ENCODE measurements around the gene CFL2. TPM values are rescaled to one million over a fixed set of nuclear protein-coding genes. Genes with fewer than 3 reads are reported as not detected.
"Not testable (repeated sequence)": the region's sequence is repeated elsewhere in the genome, so short reads cannot be mapped to it uniquely, and the experiment has no call there.

Gene CFL2
- total RNA-seq, 1 donor from 2014 or later = 47.0 TPM

DNA sequence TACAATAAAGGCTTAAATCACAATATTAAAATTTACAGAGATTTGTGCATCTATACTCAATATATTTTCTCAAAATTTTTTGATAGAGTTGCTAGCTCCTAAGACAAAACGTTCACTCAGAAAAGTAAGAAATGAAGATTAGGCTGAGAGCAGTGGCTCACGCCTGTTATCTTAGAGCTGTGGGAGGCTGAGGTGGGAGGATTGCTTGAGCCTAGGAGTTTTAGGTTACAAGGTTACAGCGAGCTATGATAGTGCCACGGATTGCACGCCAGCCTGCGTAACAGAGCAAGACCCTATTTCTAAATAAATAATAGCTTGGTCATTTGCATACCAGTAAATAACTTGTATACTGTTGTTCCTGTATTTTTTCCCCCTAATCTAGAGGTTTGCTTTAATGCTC lies 35.0 kb upstream of the CFL2 start:
- Mint-ChIP-seq H3K27me3 (ENCODE audit: unreplicated experiment) (no peaks in the 10 kb centered on the region), H3K9me3 (ENCODE audit: unreplicated experiment) (no peaks in the 10 kb centered on the region), H3K4me3 (ENCODE audit: unreplicated experiment) (no peak overlapping the region), H3K36me3 (ENCODE audit: unreplicated experiment) (peaks cover 6% of the 10 kb centered on the region), H3K27ac (ENCODE audit: unreplicated experiment) (no peak overlapping the region), H3K4me1 (ENCODE audit: unreplicated experiment) (peaks cover 6% of the 10 kb centered on the region)
- DNase-seq (ENCODE audit: extremely low spot score, unreplicated experiment) = no peak
- TF ChIP-seq, protein P1, sequence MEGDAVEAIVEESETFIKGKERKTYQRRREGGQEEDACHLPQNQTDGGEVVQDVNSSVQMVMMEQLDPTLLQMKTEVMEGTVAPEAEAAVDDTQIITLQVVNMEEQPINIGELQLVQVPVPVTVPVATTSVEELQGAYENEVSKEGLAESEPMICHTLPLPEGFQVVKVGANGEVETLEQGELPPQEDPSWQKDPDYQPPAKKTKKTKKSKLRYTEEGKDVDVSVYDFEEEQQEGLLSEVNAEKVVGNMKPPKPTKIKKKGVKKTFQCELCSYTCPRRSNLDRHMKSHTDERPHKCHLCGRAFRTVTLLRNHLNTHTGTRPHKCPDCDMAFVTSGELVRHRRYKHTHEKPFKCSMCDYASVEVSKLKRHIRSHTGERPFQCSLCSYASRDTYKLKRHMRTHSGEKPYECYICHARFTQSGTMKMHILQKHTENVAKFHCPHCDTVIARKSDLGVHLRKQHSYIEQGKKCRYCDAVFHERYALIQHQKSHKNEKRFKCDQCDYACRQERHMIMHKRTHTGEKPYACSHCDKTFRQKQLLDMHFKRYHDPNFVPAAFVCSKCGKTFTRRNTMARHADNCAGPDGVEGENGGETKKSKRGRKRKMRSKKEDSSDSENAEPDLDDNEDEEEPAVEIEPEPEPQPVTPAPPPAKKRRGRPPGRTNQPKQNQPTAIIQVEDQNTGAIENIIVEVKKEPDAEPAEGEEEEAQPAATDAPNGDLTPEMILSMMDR (IDR thresholded peaks at IDR 0.05) = no peak

- no peak overlapping the region for H3K27ac Mint-ChIP-seq (ENCODE audit: unreplicated experiment)
- DNase-seq (ENCODE audit: extremely low spot score, unreplicated experiment) = no peak
- no peak overlapping the region for H3K4me3 Mint-ChIP-seq (ENCODE audit: unreplicated experiment)
- H3K36me3 Mint-ChIP-seq (ENCODE audit: unreplicated experiment) = no peaks in the 10 kb centered on the region
- peaks cover 15% of the 10 kb centered on the region for H3K9me3 Mint-ChIP-seq (ENCODE audit: unreplicated experiment)
- TF ChIP-seq, protein P1 (IDR thresholded peaks at IDR 0.05) = no peak
- H3K27me3 Mint-ChIP-seq (ENCODE audit: unreplicated experiment) = no peaks in the 10 kb centered on the region
- H3K4me1 Mint-ChIP-seq (ENCODE audit: unreplicated experiment) = peaks cover 2% of the 10 kb centered on the region
These were observed 28.1 kb upstream of the CFL2 start for GRCh38 chr14:34742270-34743115.

DNA sequence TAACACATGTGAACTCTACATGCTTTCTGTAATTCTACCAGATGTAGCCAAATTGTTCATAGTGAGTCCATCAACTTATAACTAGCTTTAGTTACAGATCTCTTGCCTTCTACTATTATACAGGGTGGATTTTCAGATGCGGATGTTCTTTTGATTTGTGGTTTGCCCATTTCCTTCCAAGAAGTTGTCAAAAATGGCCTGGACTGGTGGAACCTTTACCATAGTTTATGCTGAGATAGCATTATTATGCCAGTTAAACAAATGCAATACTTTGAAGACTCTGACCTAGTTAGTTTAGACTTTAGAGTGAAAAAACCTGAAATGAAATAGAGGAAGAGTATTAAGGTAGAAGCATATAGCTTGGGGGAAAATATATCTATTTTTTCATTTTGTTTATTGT lies 27.4 kb upstream of the CFL2 start:
- TF ChIP-seq, protein P1 (IDR thresholded peaks at IDR 0.05) = no peak
- no peak overlapping the region for H3K27ac Mint-ChIP-seq (ENCODE audit: unreplicated experiment)

GRCh38 chr14:34740139-34740538 lies 25.7 kb upstream of the CFL2 start:
- H3K27me3 Mint-ChIP-seq (ENCODE audit: unreplicated experiment); DNase-seq (ENCODE audit: extremely low spot score, unreplicated experiment); H3K4me1 Mint-ChIP-seq (ENCODE audit: unreplicated experiment); H3K4me3 Mint-ChIP-seq (ENCODE audit: unreplicated experiment); H3K27ac Mint-ChIP-seq (ENCODE audit: unreplicated experiment); H3K36me3 Mint-ChIP-seq (ENCODE audit: unreplicated experiment): not testable (repeated sequence)
- H3K9me3 Mint-ChIP-seq (ENCODE audit: unreplicated experiment) = peaks cover 15% of the 10 kb centered on the region

More for the DNA sequence above, 27.4 kb upstream of the CFL2 start:
- Mint-ChIP-seq H3K9me3 (ENCODE audit: unreplicated experiment) (peaks cover 15% of the 10 kb centered on the region), H3K36me3 (ENCODE audit: unreplicated experiment) (no peaks in the 10 kb centered on the region), H3K4me3 (ENCODE audit: unreplicated experiment) (no peak overlapping the region), H3K4me1 (ENCODE audit: unreplicated experiment) (peaks cover 2% of the 10 kb centered on the region), H3K27me3 (ENCODE audit: unreplicated experiment) (no peaks in the 10 kb centered on the region)
- no peak for DNase-seq (ENCODE audit: extremely low spot score, unreplicated experiment)

DNA sequence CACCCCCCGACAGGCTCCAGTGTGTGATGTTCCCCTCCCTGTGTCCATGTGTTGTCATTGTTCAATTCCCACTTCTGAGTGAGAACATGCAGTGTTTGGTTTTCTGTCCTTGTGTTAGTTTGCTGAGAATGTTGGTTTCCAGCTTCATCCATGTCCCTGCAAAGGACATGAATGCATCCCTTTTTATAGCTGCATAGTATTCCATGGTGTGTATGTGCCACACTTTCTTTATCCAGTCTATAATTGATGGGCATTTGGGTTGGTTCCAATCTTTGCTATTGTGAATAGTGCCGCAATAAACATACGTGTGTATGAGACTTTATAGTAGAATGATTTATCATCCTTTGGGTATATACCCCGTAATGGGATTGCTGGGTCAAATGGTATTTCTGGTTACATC lies 22.7 kb upstream of the CFL2 start:
- H3K36me3 Mint-ChIP-seq (ENCODE audit: unreplicated experiment); H3K4me3 Mint-ChIP-seq (ENCODE audit: unreplicated experiment); H3K27me3 Mint-ChIP-seq (ENCODE audit: unreplicated experiment); H3K27ac Mint-ChIP-seq (ENCODE audit: unreplicated experiment); DNase-seq (ENCODE audit: extremely low spot score, unreplicated experiment): not testable (repeated sequence)
- Mint-ChIP-seq H3K4me1 (ENCODE audit: unreplicated experiment) (peaks cover 11% of the 10 kb centered on the region), H3K9me3 (ENCODE audit: unreplicated experiment) (peaks cover 15% of the 10 kb centered on the region)

DNA sequence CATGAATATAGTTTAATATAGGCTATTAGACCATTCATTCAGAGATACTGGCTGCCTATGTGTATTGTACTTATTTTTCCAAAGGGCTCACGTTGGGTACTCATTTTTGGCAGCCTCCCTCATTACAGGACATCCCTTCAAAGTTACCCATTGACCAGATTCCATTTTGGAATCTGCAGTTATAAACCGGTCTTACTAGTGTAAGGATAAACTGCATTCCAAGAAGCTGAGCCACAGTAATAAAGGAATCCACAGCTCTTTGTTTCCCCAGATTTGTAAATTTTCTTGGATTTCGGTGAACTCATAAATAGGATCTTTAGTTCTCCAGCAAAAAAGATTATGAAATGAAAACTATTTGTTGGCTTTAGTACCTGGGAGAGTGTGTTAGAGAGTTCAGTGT lies 18.9 kb upstream of the CFL2 start:
- Mint-ChIP-seq H3K27ac (ENCODE audit: unreplicated experiment) (no peak overlapping the region), H3K4me3 (ENCODE audit: unreplicated experiment) (no peak overlapping the region), H3K9me3 (ENCODE audit: unreplicated experiment) (peaks cover under 1% of the 10 kb centered on the region), H3K4me1 (ENCODE audit: unreplicated experiment) (peaks cover 9% of the 10 kb centered on the region), H3K27me3 (ENCODE audit: unreplicated experiment) (no peaks in the 10 kb centered on the region), H3K36me3 (ENCODE audit: unreplicated experiment) (no peaks in the 10 kb centered on the region)
- no peak for DNase-seq (ENCODE audit: extremely low spot score, unreplicated experiment)
- TF ChIP-seq, protein P1 (IDR thresholded peaks at IDR 0.05) = no peak

Data from osteocyte (in vitro differentiated cells).